Parathyroid adenoma (tissue), 2 donors: ENCODE measurements around the gene HECW1.

ENCODE experiments used
- H2AFZ ChIP-seq: fragments of 300-600 bp; sonication (generic); one replicate; pipeline ENCODE4 v1.7.0; 2017; ENCODE audit warnings: antibody characterized with exemption, mild to moderate bottlenecking
- H3K27ac ChIP-seq: fragments of 300-600 bp; sonication (generic); one replicate; pipeline ENCODE4 v1.7.0; 2017
- H3K27me3 ChIP-seq: fragments of 300-600 bp; sonication (generic); one replicate; pipeline ENCODE4 v1.7.0; 2017; ENCODE audit warnings: low read length; ENCODE audit not compliant: control insufficient read depth, insufficient read depth
- H3K36me3 ChIP-seq: fragments of 300-600 bp; sonication (generic); one replicate; pipeline ENCODE4 v1.7.0; 2017; ENCODE audit warnings: low read length; ENCODE audit not compliant: control insufficient read depth, insufficient read depth
- H3K4me1 ChIP-seq: fragments of 300-600 bp; sonication (generic); one replicate; pipeline ENCODE4 v1.7.0; 2017; ENCODE audit warnings: control low read depth
- H3K4me2 ChIP-seq: fragments of 300-600 bp; sonication (generic); one replicate; pipeline ENCODE4 v1.7.0; 2017; ENCODE audit warnings: low read length
- H3K4me3 ChIP-seq: fragments of 300-600 bp; sonication (generic); one replicate; pipeline ENCODE4 v1.7.0; 2017; ENCODE audit warnings: low read depth, low read length
- H3K79me2 ChIP-seq: fragments of 300-600 bp; sonication (generic); one replicate; pipeline ENCODE4 v1.7.0; 2017; ENCODE audit warnings: control low read depth
- H3K9ac ChIP-seq: fragments of 300-600 bp; sonication (generic); one replicate; pipeline ENCODE4 v1.7.0; 2017; ENCODE audit warnings: mild to moderate bottlenecking
- H3K9me3 ChIP-seq: fragments of 300-600 bp; sonication (generic); one replicate; pipeline ENCODE4 v1.7.0; 2017; ENCODE audit warnings: low read length; ENCODE audit not compliant: control insufficient read depth
- CTCF ChIP-seq: fragments of 300-600 bp; sonication (generic); IDR thresholded peaks from one replicate; pipeline ENCODE4 v1.7.0; 2017; ENCODE audit warnings: antibody characterized with exemption, mild to moderate bottlenecking
- donor health status: primary hyperparathyroidism.

Gene HECW1

GRCh38 chr7:43479543-43479942, 367.1 kb downstream of the HECW1 start:
- H3K4me1 ChIP-seq, result peaks cover 2% of the 10 kb centered on the region

GRCh38 chr7:43480581-43480980, 368.1 kb downstream of the HECW1 start:
- no peak overlapping the region for H3K4me2 ChIP-seq
- TF ChIP-seq CTCF, result no peak
- H3K79me2 ChIP-seq, result no peaks in the 10 kb centered on the region

More at GRCh38 chr7:43479543-43479942, 367.1 kb downstream of the HECW1 start:
- H3K79me2 ChIP-seq, result no peaks in the 10 kb centered on the region
- no peak overlapping the region for H3K4me2 ChIP-seq
- no peak overlapping the region for H3K27ac ChIP-seq
- H3K9me3 ChIP-seq, result no peaks in the 10 kb centered on the region
- H3K9ac ChIP-seq, result no peak overlapping the region
- H3K27me3 ChIP-seq, result no peaks in the 10 kb centered on the region
- no peaks in the 10 kb centered on the region for H3K36me3 ChIP-seq
- H2AFZ ChIP-seq, result no peak overlapping the region
- TF ChIP-seq CTCF, result no peak
- no peak overlapping the region for H3K4me3 ChIP-seq

GRCh38 chr7:43481902-43482678, 369.6 kb downstream of the HECW1 start:
- no peak overlapping the region for H3K4me2 ChIP-seq
- peaks cover 2% of the 10 kb centered on the region for H3K4me1 ChIP-seq
- no peak for TF ChIP-seq CTCF

More at GRCh38 chr7:43480581-43480980, 368.1 kb downstream of the HECW1 start:
- Histone ChIP-seq H3K4me1 (peaks cover 2% of the 10 kb centered on the region), H3K36me3 (no peaks in the 10 kb centered on the region), H3K27ac (no peak overlapping the region), H3K27me3 (no peaks in the 10 kb centered on the region), H3K4me3 (no peak overlapping the region), H3K9ac (no peak overlapping the region), H3K9me3 (no peaks in the 10 kb centered on the region), H2AFZ (no peak overlapping the region)

GRCh38 chr7:43482679-43483252, 370.3 kb downstream of the HECW1 start:
- peaks cover 2% of the 10 kb centered on the region for H3K4me1 ChIP-seq
- H3K27me3 ChIP-seq, result no peaks in the 10 kb centered on the region
- TF ChIP-seq CTCF, result no peak
- no peak overlapping the region for H3K4me3 ChIP-seq
- H2AFZ ChIP-seq, result no peak overlapping the region
- H3K27ac ChIP-seq, result no peak overlapping the region
- H3K9me3 ChIP-seq, result no peaks in the 10 kb centered on the region
- no peaks in the 10 kb centered on the region for H3K79me2 ChIP-seq
- H3K4me2 ChIP-seq, result no peak overlapping the region
- H3K36me3 ChIP-seq, result no peaks in the 10 kb centered on the region
- H3K9ac ChIP-seq, result no peak overlapping the region

More at GRCh38 chr7:43481902-43482678, 369.6 kb downstream of the HECW1 start:
- Histone ChIP-seq H3K27ac (no peak overlapping the region), H3K36me3 (no peaks in the 10 kb centered on the region), H3K27me3 (no peaks in the 10 kb centered on the region), H3K9me3 (no peaks in the 10 kb centered on the region), H3K4me3 (no peak overlapping the region), H3K79me2 (no peaks in the 10 kb centered on the region), H3K9ac (no peak overlapping the region), H2AFZ (no peak overlapping the region)
